ENCODE measurements around the gene ICAM1.

- TF ChIP-seq CTCF (IDR thresholded peaks at IDR 0.05): no peak
- TF ChIP-seq EZH2phosphoT487 (IDR thresholded peaks at IDR 0.05; ENCODE audit: borderline replicate concordance, low read depth): no peak
- no peak for TF ChIP-seq USF2 (IDR thresholded peaks at IDR 0.05; ENCODE audit: borderline replicate concordance, low read depth, low read length)
- no peak for TF ChIP-seq PBX3 (IDR thresholded peaks at IDR 0.05)
- no peak for TF ChIP-seq RFX5 (IDR thresholded peaks at IDR 0.05; ENCODE audit: low read length)
- TF ChIP-seq USF1 (IDR thresholded peaks at IDR 0.05; ENCODE audit: borderline replicate concordance, low read depth): no peak
- TF ChIP-seq MXI1 (IDR thresholded peaks at IDR 0.05; ENCODE audit: low read depth, low read length): no peak
- TF ChIP-seq POLR2AphosphoS5 (IDR thresholded peaks at IDR 0.05; ENCODE audit: low read depth, low read length): no peak
- TF ChIP-seq RXRA (IDR thresholded peaks at IDR 0.05; ENCODE audit: borderline replicate concordance, low read depth): no peak
- TF ChIP-seq TCF12 (IDR thresholded peaks at IDR 0.05): no peak
- no peak for TF ChIP-seq SMC3 (IDR thresholded peaks at IDR 0.05; ENCODE audit: low read depth, low read length)
- no peak for TF ChIP-seq RCOR1 (IDR thresholded peaks at IDR 0.05; ENCODE audit: low read length)
Measured at GRCh38 chr19:10293637-10294367, 22.9 kb downstream of the ICAM1 start.
